HG03442 (cell line): Measurements from ENCODE around the gene DBF4B.

Experiments used
- ATAC-seq: cut with Tn5 transposase; IDR thresholded peaks from one replicate; pipeline ENCODE4 v1.9.1; 2021; ENCODE audit warnings: mild to moderate bottlenecking, moderate library complexity; ENCODE audit not compliant: unreplicated experiment

DBF4B gene

GRCh38 chr17:44795421-44795820, 87.0 kb downstream of the DBF4B start:
- no peak for ATAC-seq

GRCh38 chr17:44795928-44796327, 87.5 kb downstream of the DBF4B start:
- no peak for ATAC-seq

DNA sequence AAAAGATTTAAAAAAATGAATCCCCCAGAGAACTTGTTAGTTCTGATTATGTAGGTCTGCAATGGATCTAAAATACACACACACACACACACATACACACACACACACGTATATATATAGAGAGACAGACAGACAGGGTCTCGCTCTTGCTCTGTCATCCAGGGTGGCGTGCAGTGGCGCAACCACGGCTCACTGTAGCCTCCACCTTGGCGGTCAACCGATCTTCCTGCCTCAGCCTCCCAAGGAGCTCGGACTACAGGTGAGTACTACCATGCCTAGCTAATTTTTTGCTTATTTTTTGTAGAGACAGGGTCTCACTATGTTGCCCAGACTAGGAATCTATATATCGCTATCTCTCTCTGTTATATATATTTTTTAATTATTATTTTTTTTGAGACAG, 88.3 kb downstream of the DBF4B start:
- no peak for ATAC-seq

- ATAC-seq = no peak
Measured at GRCh38 chr17:44797802-44798201, 89.3 kb downstream of the DBF4B start.

DNA sequence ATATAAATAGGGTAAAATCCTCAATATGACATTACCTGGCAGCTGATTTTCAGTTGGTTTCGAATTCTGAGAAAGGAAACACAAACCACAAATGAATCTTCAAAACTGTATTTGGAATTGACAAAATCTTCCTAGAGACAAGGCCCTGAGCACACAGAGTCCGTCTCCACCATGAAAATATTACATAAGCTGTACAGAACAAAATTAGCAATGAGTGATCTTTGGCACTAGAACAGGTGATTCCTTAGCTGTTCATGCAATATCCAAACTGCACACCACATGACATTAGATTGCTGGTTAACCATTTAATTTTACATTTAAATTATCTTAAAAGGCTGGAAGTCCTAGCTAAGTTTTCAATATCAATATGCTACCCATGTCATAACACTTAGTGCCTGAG, 89.9 kb downstream of the DBF4B start:
- ATAC-seq = no peak
